Caco-2 (cell line): ENCODE data around the gene MEF2B. TPM values are rescaled to one million over a fixed set of nuclear protein-coding genes. Genes with fewer than 3 reads are reported as not detected.

Source experiments
- BruUV-seq: library from RNA; stranded (reverse); fragments of 400-500 nt; replicated peaks from 2 replicates; lab custom pipeline; 2021; lab: Mats Ljungman, UMichigan
- CTCF ChIA-PET: fragments of 300-600 bp; sonication (Branson Sonifier 250); formaldehyde crosslinking; loops from one replicate; lab custom pipeline; 2022; ENCODE audit warnings: antibody characterized with exemption; lab: Charles Lee
- POLR2A ChIA-PET: fragments of 300-600 bp; sonication (Branson Sonifier 250); formaldehyde crosslinking; loops from one replicate; lab custom pipeline; 2022; ENCODE audit warnings: antibody characterized with exemption; lab: Charles Lee
- DNase-seq, 2 experiments: peaks; one replicate each; pipeline versions ENCODE4 v3.0.0 to v3.0.0-alpha.2; 2020 to 2022
- H3K27me3 ChIP-seq: replicated peaks from 2 replicates; pipeline ENCODE4 v1.6.0; 2011; ENCODE audit warnings: low read length; ENCODE audit not compliant: control insufficient read depth, insufficient read depth
- H3K36me3 ChIP-seq: 2 replicates; pipeline ENCODE4 v1.5.1; 2011; ENCODE audit warnings: low read length; ENCODE audit not compliant: control insufficient read depth, insufficient read depth
- H3K4me1 ChIP-seq: fragments of 250-450 bp; sonication (Bioruptor Pico); 2 replicates; pipeline ENCODE4 v1.5.1; 2020; ENCODE audit warnings: mild to moderate bottlenecking
- H3K4me3 ChIP-seq: 2 replicates; pipeline ENCODE4 v1.5.1; 2011; ENCODE audit warnings: low read depth, mild to moderate bottlenecking, control low read depth, low read length
- H3K9me3 ChIP-seq: fragments of 250-450 bp; sonication (Bioruptor Pico); 2 replicates; pipeline ENCODE4 v1.5.1; 2020; ENCODE audit warnings: mild to moderate bottlenecking, moderate library complexity
- H3K27ac Mint-ChIP-seq: one replicate; pipeline ENCODE4 v1.8.0; 2022; ENCODE audit warnings: mixed read lengths; ENCODE audit not compliant: unreplicated experiment
- H3K27me3 Mint-ChIP-seq: one replicate; pipeline ENCODE4 v1.8.0; 2022; ENCODE audit warnings: mixed read lengths; ENCODE audit not compliant: insufficient read depth, unreplicated experiment
- H3K36me3 Mint-ChIP-seq: one replicate; pipeline ENCODE4 v1.8.0; 2022; ENCODE audit warnings: mild to moderate bottlenecking, mixed read lengths; ENCODE audit not compliant: insufficient read depth, unreplicated experiment
- H3K4me1 Mint-ChIP-seq: one replicate; pipeline ENCODE4 v1.8.0; 2022; ENCODE audit warnings: low read depth, mixed read lengths; ENCODE audit not compliant: unreplicated experiment
- H3K4me3 Mint-ChIP-seq: one replicate; pipeline ENCODE4 v1.8.0; 2022; ENCODE audit warnings: mild to moderate bottlenecking, moderate library complexity, mixed read lengths; ENCODE audit not compliant: unreplicated experiment
- H3K9me3 Mint-ChIP-seq: one replicate; pipeline ENCODE4 v1.8.0; 2022; ENCODE audit warnings: mixed read lengths; ENCODE audit not compliant: unreplicated experiment
- CTCF ChIP-seq, 2 experiments: fragments of 200-600 bp in 1 of 2; IDR thresholded peaks; 1 replicate in 1 of 2; 2 replicates in 1 of 2; pipeline versions ENCODE4 v1.5.1 to v1.8.0; 2011 to 2022; ENCODE audit warnings: antibody characterized with exemption in 1 of 2, control low read depth in 1 of 2, inconsistent platforms in 1 of 2, low read depth in 1 of 2, low read length in 1 of 2, mild to moderate bottlenecking in 1 of 2, moderate library complexity in 1 of 2; ENCODE audit not compliant: insufficient read depth in 1 of 2, severe bottlenecking in 1 of 2, unreplicated experiment in 1 of 2
- intact Hi-C: fragments of 100-400 bp; cut with micrococcal nuclease; formaldehyde crosslinking; loops from one replicate; pipeline ENCODE4 v1.10.0; 2022; ENCODE audit not compliant: unreplicated experiment
- total RNA-seq: library from RNA; stranded (reverse); gene quantifications from 2 replicates; pipeline ENCODE4 v1.2.3, GENCODE V29; 2022

Gene MEF2B
- total RNA-seq, 1 experiment from 2014 or later: 0.82 TPM

DNA sequence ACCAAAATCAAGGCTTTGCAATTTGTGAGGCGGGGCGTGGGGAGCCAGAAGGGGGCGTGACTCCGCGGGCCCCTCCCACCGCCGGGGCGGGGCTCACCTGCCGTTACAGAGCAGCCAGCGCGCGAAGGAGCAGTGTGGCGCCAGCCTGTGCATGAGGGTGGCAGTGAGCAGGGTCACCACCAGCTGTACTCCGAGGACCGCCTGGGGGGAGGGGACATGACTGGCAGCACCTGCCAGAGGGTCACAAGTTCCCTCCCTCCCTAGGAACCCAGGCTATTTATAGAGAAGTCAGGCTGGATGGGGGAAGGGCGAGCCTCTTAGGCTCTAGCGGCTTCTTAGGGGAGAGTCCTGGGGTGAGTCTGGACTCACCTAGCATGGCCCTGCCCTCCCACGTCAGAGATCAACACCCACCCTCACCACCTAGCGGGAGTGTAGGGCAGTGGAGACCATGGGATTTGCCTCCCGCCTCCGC, 35.3 kb downstream of the MEF2B start:
- H3K9me3 Mint-ChIP-seq: no peaks in the 10 kb centered on the region
- peaks cover 21% of the 10 kb centered on the region for H3K9me3 ChIP-seq
- no peaks in the 10 kb centered on the region for H3K4me1 Mint-ChIP-seq
- H3K27me3 Mint-ChIP-seq: no peaks in the 10 kb centered on the region
- no peak for TF ChIP-seq CTCF (IDR thresholded peaks at IDR 0.05; ENCODE audit: insufficient read depth in 1 of 2, low read depth in 1 of 2, low read length in 1 of 2, severe bottlenecking in 1 of 2, unreplicated experiment in 1 of 2)
- H3K4me3 Mint-ChIP-seq: no peak overlapping the region
- no peak overlapping the region for H3K27ac Mint-ChIP-seq
- no peaks in the 10 kb centered on the region for H3K27me3 ChIP-seq
- no peak for DNase-seq
- peaks cover 11% of the 10 kb centered on the region for H3K36me3 Mint-ChIP-seq
- intact Hi-C loops: loop anchor here (5.0 kb wide), 1 partner anchor 38 kb away; the partner anchor contains the start of gene MEF2B
- H3K36me3 ChIP-seq: no peaks in the 10 kb centered on the region
- ChIA-PET POLR2A (no interaction called here), CTCF (no interaction called here)
- BruUV-seq: no TSS peak
- H3K4me3 ChIP-seq: no peak overlapping the region
- H3K4me1 ChIP-seq: no peaks in the 10 kb centered on the region

DNA sequence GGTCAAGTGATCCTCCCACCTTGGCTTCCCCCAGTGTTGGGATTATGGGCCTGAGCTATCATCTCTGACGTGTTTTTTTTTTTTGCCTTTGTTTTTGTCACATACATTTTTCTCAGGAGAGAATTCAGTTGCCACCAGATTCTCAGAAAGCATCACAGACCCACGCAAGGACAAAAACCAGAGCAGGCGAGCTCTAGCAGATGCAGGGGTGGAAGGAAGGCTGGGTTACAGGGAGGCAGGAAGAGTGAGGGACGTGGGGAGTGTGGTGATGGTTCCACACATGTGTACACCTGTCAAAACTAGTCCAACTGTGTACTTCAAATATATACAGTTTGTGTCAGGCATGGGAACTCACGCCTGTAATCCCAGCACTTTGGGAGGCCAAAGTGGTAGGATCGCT, 36.1 kb downstream of the MEF2B start:
- intact Hi-C loops: no loop called here
- H3K27me3 Mint-ChIP-seq: no peaks in the 10 kb centered on the region
- H3K27me3 ChIP-seq: no peaks in the 10 kb centered on the region
- no peak overlapping the region for H3K27ac Mint-ChIP-seq
- CTCF ChIA-PET: no interaction called here
- peaks cover 11% of the 10 kb centered on the region for H3K36me3 Mint-ChIP-seq
- no peaks in the 10 kb centered on the region for H3K4me1 ChIP-seq
- TF ChIP-seq CTCF (IDR thresholded peaks at IDR 0.05; ENCODE audit: insufficient read depth in 1 of 2, low read depth in 1 of 2, low read length in 1 of 2, severe bottlenecking in 1 of 2, unreplicated experiment in 1 of 2): no peak
- H3K9me3 ChIP-seq: peaks cover 21% of the 10 kb centered on the region
- DNase-seq: no peak
- H3K36me3 ChIP-seq: no peaks in the 10 kb centered on the region
- no peak overlapping the region for H3K4me3 Mint-ChIP-seq
- H3K4me3 ChIP-seq: no peak overlapping the region
- H3K9me3 Mint-ChIP-seq: no peaks in the 10 kb centered on the region
- BruUV-seq: no TSS peak
- POLR2A ChIA-PET: no interaction called here
- no peaks in the 10 kb centered on the region for H3K4me1 Mint-ChIP-seq

- no peaks in the 10 kb centered on the region for H3K27me3 ChIP-seq
- H3K36me3 Mint-ChIP-seq: peaks cover 8% of the 10 kb centered on the region
- intact Hi-C loops: no loop called here
Measured at GRCh38 chr19:19132912-19133311, 37.2 kb downstream of the MEF2B start.

More at GRCh38 chr19:19132912-19133311, 37.2 kb downstream of the MEF2B start:
- no peak for DNase-seq
- Mint-ChIP-seq H3K27me3 (no peaks in the 10 kb centered on the region), H3K27ac (no peak overlapping the region), H3K4me3 (no peak overlapping the region), H3K4me1 (no peaks in the 10 kb centered on the region), H3K9me3 (no peaks in the 10 kb centered on the region)
- BruUV-seq: no TSS peak
- POLR2A ChIA-PET: interaction anchor here (1.1 kb wide), 1 partner anchor 70 kb away, joined by 3 read pairs; the partner anchor contains the start of gene NR2C2AP
- CTCF ChIA-PET: no interaction called here
- Histone ChIP-seq H3K9me3 (peaks cover 21% of the 10 kb centered on the region), H3K4me1 (no peaks in the 10 kb centered on the region), H3K36me3 (no peaks in the 10 kb centered on the region), H3K4me3 (no peak overlapping the region)
- TF ChIP-seq CTCF (IDR thresholded peaks at IDR 0.05; ENCODE audit: insufficient read depth in 1 of 2, low read depth in 1 of 2, low read length in 1 of 2, severe bottlenecking in 1 of 2, unreplicated experiment in 1 of 2): no peak
